K562 (cell line): ENCODE measurements around the gene ETV4. TPM values are rescaled to one million over a fixed set of nuclear protein-coding genes. Genes with fewer than 3 reads are reported as not detected.

Experiments used
- ATAC-seq: fragments of 200-7000 bp; cut with Tn5 transposase; 3 replicates; pipeline ENCODE4 v1.9.1; 2020; ENCODE audit warnings: moderate library complexity
- BruUV-seq: library from RNA; stranded (reverse); fragments of 400-500 nt; replicated peaks from 2 replicates; lab custom pipeline; 2021; lab: Mats Ljungman, UMichigan
- CTCF ChIA-PET: fragments of 300-600 bp; formaldehyde crosslinking; extraction: SDS; loops from one replicate; lab custom pipeline; 2021; ENCODE audit warnings: low intra/inter-chr PET ratio; lab: Yijun Ruan, JAX
- POLR2A ChIA-PET: fragments of 300-600, 350-650 bp; sonication (Branson Sonifier 250); formaldehyde crosslinking; extraction: SDS; loops from one replicate; lab custom pipeline; 2021; ENCODE audit warnings: antibody characterized with exemption, inconsistent platforms; lab: Yijun Ruan, JAX
- DNase-seq, 4 experiments: peaks; one replicate each; pipeline versions ENCODE4 v3.0.0 to v3.0.0-alpha.2; 2011 to 2018; ENCODE audit warnings: low spot score in 3 of 4, mixed read lengths in 3 of 4; ENCODE audit errors: extremely low read depth in 1 of 4
- FAIRE-seq: peaks from 2 replicates; lab custom pipeline; 2011; peaks lifted over from hg19 to GRCh38; lab: Jason Lieb, UNC
- H2AFZ ChIP-seq: 2 replicates; pipeline ENCODE4 v1.6.0; 2011; ENCODE audit warnings: low read depth, low read length, control low read depth, inconsistent platforms
- H3K27ac ChIP-seq: fragments of 200-600 bp; 3 replicates; pipeline ENCODE4 v1.8.0; 2011; ENCODE audit warnings: low read depth, mild to moderate bottlenecking, control low read depth, inconsistent platforms, low read length, moderate library complexity, mixed read lengths; ENCODE audit errors: extremely low read depth
- H3K27me3 ChIP-seq, 2 experiments: fragments of 300-600 bp in 1 of 2; 2 replicates in 1 of 2; 3 replicates in 1 of 2; pipeline versions ENCODE4 v1.6.0 to v1.8.0; 2011; ENCODE audit warnings: inconsistent platforms in 2 of 2, low read length in 2 of 2, mild to moderate bottlenecking in 1 of 2, mixed read lengths in 1 of 2, moderate library complexity in 1 of 2; ENCODE audit not compliant: control insufficient read depth in 2 of 2, insufficient read depth in 2 of 2
- H3K36me3 ChIP-seq: fragments of 300-600 bp; 3 replicates; pipeline ENCODE4 v1.8.0; 2011; ENCODE audit warnings: mild to moderate bottlenecking, low read length, inconsistent platforms; ENCODE audit not compliant: control insufficient read depth, insufficient read depth
- H3K4me1 ChIP-seq, 2 experiments: fragments of 200-600 bp in 1 of 2; replicated peaks in 1 of 2; 2 replicates in 1 of 2; 3 replicates in 1 of 2; pipeline versions ENCODE4 v1.5.1 to v1.8.0; 2011; ENCODE audit warnings: inconsistent platforms in 2 of 2, low read length in 2 of 2, mild to moderate bottlenecking in 1 of 2, mixed read lengths in 1 of 2, moderate library complexity in 1 of 2; ENCODE audit not compliant: control insufficient read depth in 2 of 2, insufficient read depth in 2 of 2
- H3K4me2 ChIP-seq: 2 replicates; pipeline ENCODE4 v1.6.1; 2011; ENCODE audit warnings: low read length, control low read depth, inconsistent platforms, mixed read lengths; ENCODE audit not compliant: insufficient read depth
- H3K4me3 ChIP-seq: fragments of 200-600 bp; sonication (generic), shearing (Covaris generic); 2 replicates; pipeline ENCODE4 v1.5.1; 2016; ENCODE audit warnings: control low read depth, inconsistent platforms
- H3K79me2 ChIP-seq: fragments of 200-600 bp; 3 replicates; pipeline ENCODE4 v1.8.0; 2011; ENCODE audit warnings: low read length, inconsistent platforms; ENCODE audit not compliant: control insufficient read depth, insufficient read depth
- H3K9ac ChIP-seq, 2 experiments: 2 replicates each; pipeline versions ENCODE4 v1.6.0 to v1.6.1; 2011; ENCODE audit warnings: low read depth in 2 of 2, low read length in 2 of 2, control low read depth in 1 of 2, inconsistent platforms in 1 of 2, mild to moderate bottlenecking in 1 of 2, mixed read lengths in 1 of 2; ENCODE audit not compliant: insufficient read depth in 1 of 2
- H3K9me1 ChIP-seq: one replicate; pipeline ENCODE4 v1.6.0; 2011; ENCODE audit warnings: inconsistent platforms, mild to moderate bottlenecking, low read length, moderate library complexity; ENCODE audit not compliant: control insufficient read depth, insufficient read depth
- H3K9me3 ChIP-seq: replicated peaks from 2 replicates; pipeline ENCODE4 v1.5.1; 2011; ENCODE audit warnings: low read depth, low read length, inconsistent platforms; ENCODE audit not compliant: control insufficient read depth, insufficient read depth
- H4K20me1 ChIP-seq: replicated peaks from 2 replicates; pipeline ENCODE4 v1.6.1; 2011; ENCODE audit warnings: low read length, inconsistent platforms, mixed read lengths; ENCODE audit not compliant: control insufficient read depth, insufficient read depth
- ESRRA ChIP-seq: fragments of 450-650 bp; IDR thresholded peaks from 2 replicates; pipeline ENCODE4 v1.6.1; 2014; ENCODE audit warnings: low read depth, mild to moderate bottlenecking, moderate library complexity, borderline replicate concordance
- HOXB6 ChIP-seq: fragments of 250-450 bp; sonication (Bioruptor Pico); IDR thresholded peaks from 2 replicates; pipeline ENCODE4 v1.5.1; 2022; ENCODE audit warnings: mild to moderate bottlenecking, borderline replicate concordance
- IRF1 ChIP-seq: sonication (generic); formaldehyde crosslinking; IDR thresholded peaks from 2 replicates; pipeline ENCODE4 v1.8.0; 2022; ENCODE audit warnings: missing genetic modification reagents, mild to moderate bottlenecking, borderline replicate concordance
- MAX ChIP-seq: sonication (generic); formaldehyde crosslinking; IDR thresholded peaks from 2 replicates; pipeline ENCODE4 v1.9.0; 2022; ENCODE audit warnings: mild to moderate bottlenecking, missing genetic modification reagents
- MYNN ChIP-seq, 2 experiments: sonication (generic); formaldehyde crosslinking in 1 of 2; IDR thresholded peaks; 2 replicates each; pipeline versions ENCODE4 v1.5.0 to v1.6.1; 2016 to 2020; ENCODE audit warnings: antibody characterized with exemption in 1 of 2, missing genetic modification reagents in 1 of 2
- NR3C1 ChIP-seq: sonication (generic); formaldehyde crosslinking; IDR thresholded peaks from 2 replicates; pipeline ENCODE4 v1.8.1; 2022; ENCODE audit warnings: missing genetic modification reagents
- ZBTB9 ChIP-seq: fragments of 450-650 bp; formaldehyde crosslinking; IDR thresholded peaks from 2 replicates; pipeline ENCODE4 v1.4.0; 2020; ENCODE audit warnings: mild to moderate bottlenecking, moderate library complexity
- ZHX1 ChIP-seq: fragments of 150-350 bp; conservative IDR thresholded peaks from 2 replicates; pipeline ENCODE4 v1.6.1; 2014; ENCODE audit warnings: low read length
- ZKSCAN1 ChIP-seq: fragments of 150-350 bp; IDR thresholded peaks from 2 replicates; pipeline ENCODE4 v1.6.1; 2016; ENCODE audit warnings: low read depth, low read length
- ZNF165 ChIP-seq: fragments of 250-450 bp; sonication (Bioruptor Pico); IDR thresholded peaks from 2 replicates; pipeline ENCODE4 v1.4.0; 2020; ENCODE audit warnings: borderline replicate concordance
- WGBS: fragments of 100-300 bp; shearing (Covaris generic); methylation state at CpG from one replicate; pipeline ENCODE4 v1.1.6; 2016; ENCODE audit warnings: low coverage, mixed read lengths; ENCODE audit not compliant: insufficient coverage; ENCODE audit errors: missing lambda C conversion rate; 5-methylcytosine and 5-hydroxymethylcytosine counted together
- in situ Hi-C: fragments of 300-500 bp; cut with MboI; formaldehyde crosslinking; loops from 4 replicates; pipeline ENCODE4 v1.15.0; 2018; ENCODE audit warnings: inconsistent platforms, mixed read lengths
- intact Hi-C: fragments of 100-400 bp; cut with micrococcal nuclease; formaldehyde crosslinking; loops from 2 replicates; pipeline ENCODE4 v1.14.2; 2022
- polyA plus RNA-seq, 8 experiments: library from polyadenylated mRNA; depleted of rRNA in 4 of 8; stranded (reverse) in 5 of 8; unstranded in 3 of 8; fragments of >200 nt; fragmentation: Nextera tagmentation in 2 of 8; fragmentation: Illumina TruSeq in 1 of 8; extraction: Ambion mirVana in 2 of 8; extraction: Trizol in 1 of 8; gene quantifications; 2 replicates each; pipeline versions ENCODE4 v1.2.1 to v1.2.3, GENCODE V29; 2011 to 2014; ENCODE audit warnings: inconsistent platforms in 1 of 8, missing spikeins in 1 of 8
- total RNA-seq, 7 experiments: library from RNA; depleted of rRNA in 6 of 7; stranded (reverse); fragments of >200 nt in 6 of 7; fragmentation: Illumina TruSeq in 2 of 7; extraction: Trizol in 2 of 7; gene quantifications; 2 replicates each; pipeline versions ENCODE4 v1.2.1 to v1.2.3, GENCODE V29; 2011 to 2021; ENCODE audit warnings: low replicate concordance in 1 of 7

ETV4 gene
- total and polyA plus RNA-seq, 9 of the 15 experiments (the other 6 are each of a cell fraction or from before 2014, with no cell fraction given): 5.5 to 66.3 (median 28.2) TPM

GRCh38 chr17:43530288-43531081, 15.7 kb downstream of the ETV4 start:
- no peaks in the 10 kb centered on the region for H3K9me3 ChIP-seq
- peak overlapping the region; percentile 66 to 86 for H3K9ac ChIP-seq
- H3K79me2 ChIP-seq: no peaks in the 10 kb centered on the region
- peaks cover 25 to 33% of the 10 kb centered on the region in 2 experiments for H3K4me1 ChIP-seq
- peaks cover 62% of the 10 kb centered on the region for H3K36me3 ChIP-seq
- ChIA-PET CTCF (no interaction called here), POLR2A (interaction anchor here (0.9 to 2.2 kb wide), 3 partner anchors 8 to 26 kb away, joined by 4 to 7 read pairs (median 6); partner anchors contain the start of gene ETV4)
- no peaks in the 10 kb centered on the region for H3K27me3 ChIP-seq
- intact Hi-C loops: no loop called here
- in situ Hi-C loops: no loop called here
- peak overlapping the region; percentile 88 for H3K27ac ChIP-seq
- FAIRE-seq (peak; percentile 86), ATAC-seq (peak; percentile 69), DNase-seq (peak; percentile 49 to 89 (median 61))
- peak overlapping the region; percentile 94 for H2AFZ ChIP-seq
- no TSS peak for BruUV-seq
- H3K4me2 ChIP-seq: peak overlapping the region; percentile 72
- 0 out of 2 replicates have a peak, but pooled peaks cover 3% of the 10 kb centered on the region for H4K20me1 ChIP-seq
- H3K9me1 ChIP-seq: peaks cover 5% of the 10 kb centered on the region
- H3K4me3 ChIP-seq: no peak overlapping the region
- 19% methylated on average over 18 of the region's 23 CpGs for WGBS
- TF ChIP-seq MYNN (IDR thresholded peaks at IDR 0.05): peak; percentile 40; the same call in 1 of the 2 replicates
- TF ChIP-seq MYNN (CRISPR knock-in tag; IDR thresholded peaks at IDR 0.05): no peak
- peak; percentile 93 for TF ChIP-seq ESRRA
- 0 out of 2 replicates have a peak, but pooled peaks have one; percentile 48 for TF ChIP-seq ZHX1
- TF ChIP-seq ZBTB9 (CRISPR knock-in tag): no peak
- TF ChIP-seq MAX: peak; percentile 49; the same call in 1 of the 2 replicates
- TF ChIP-seq NR3C1 (CRISPR knock-in tag): no peak
- no peak for TF ChIP-seq ZNF165 (CRISPR knock-in tag)
- no peak for TF ChIP-seq ZKSCAN1
- no peak for TF ChIP-seq IRF1 (CRISPR knock-in tag)
- TF ChIP-seq HOXB6 (CRISPR knock-in tag): no peak
